Dermis blood vessel endothelial cell (primary cell): Measurements from ENCODE around the gene ZFYVE16. TPM values are rescaled to one million over a fixed set of nuclear protein-coding genes. Genes with fewer than 3 reads are reported as not detected.
"Not testable (repeated sequence)": the region's sequence is repeated elsewhere in the genome, so short reads cannot be mapped to it uniquely, and the experiment has no call there.

Source experiments
- DNase-seq: peaks from one replicate; pipeline ENCODE4 v3.0.0; 2010
- total RNA-seq: library from RNA; depleted of rRNA; stranded (reverse); fragments of >200 nt; gene quantifications from 2 replicates; pipeline ENCODE4 v1.2.3, GENCODE V29; 2014

Gene ZFYVE16
- total RNA-seq, 1 donor from 2014 or later = 44.1 TPM

- DNase-seq = no peak
Observed at GRCh38 chr5:80491296-80491695, 83.4 kb downstream of the ZFYVE16 start.

- no peak for DNase-seq
Observed at GRCh38 chr5:80492741-80493140, 84.9 kb downstream of the ZFYVE16 start.

- not testable (repeated sequence) for DNase-seq
Observed at GRCh38 chr5:80493443-80493842, 85.6 kb downstream of the ZFYVE16 start.

GRCh38 chr5:80495891-80496290 lies 88.0 kb downstream of the ZFYVE16 start:
- no peak for DNase-seq

GRCh38 chr5:80502800-80503199 lies 94.9 kb downstream of the ZFYVE16 start:
- no peak for DNase-seq

GRCh38 chr5:80503641-80504040 lies 95.8 kb downstream of the ZFYVE16 start:
- no peak for DNase-seq

GRCh38 chr5:80504833-80505232 lies 97.0 kb downstream of the ZFYVE16 start:
- DNase-seq = no peak

GRCh38 chr5:80507663-80508062 lies 99.8 kb downstream of the ZFYVE16 start:
- no peak for DNase-seq

- no peak for DNase-seq
Observed at GRCh38 chr5:80508844-80509243, 101.0 kb downstream of the ZFYVE16 start.

- DNase-seq = no peak
Observed at GRCh38 chr5:80509362-80509761, 101.5 kb downstream of the ZFYVE16 start.

GRCh38 chr5:80516826-80517225 lies 109.0 kb downstream of the ZFYVE16 start:
- peak; percentile 85 for DNase-seq

Other genes starting within 250 kb of the ZFYVE16 start
- 14.8 and 16.2 TPM in 2 replicates for gene SERINC5, start 152.0 kb upstream of the ZFYVE16 start, total RNA-seq
- gene SPZ1, start 88.1 kb upstream of the ZFYVE16 start, total RNA-seq = not detected in 2 replicates
- 2.6 and 3.0 TPM in 2 replicates for gene FAM151B, start 80.0 kb downstream of the ZFYVE16 start, total RNA-seq
- not detected in 2 replicates for gene ANKRD34B, start 162.2 kb downstream of the ZFYVE16 start, total RNA-seq
- gene MSH3, start 246.6 kb downstream of the ZFYVE16 start, total RNA-seq = 8.7 and 13.3 TPM in 2 replicates
- gene DHFR, start 246.9 kb downstream of the ZFYVE16 start, total RNA-seq = 13.6 and 40.4 TPM in 2 replicates